BLaER1 treated with 17β-estradiol and CSF1 and Interleukin-3, amounts not matched to agents 10 nM and 100 nM (cell line): Measurements from ENCODE around the gene SLC6A13.
A peak's percentile ranks its signal among the peaks of the same experiment; 100 is the strongest.
"Not testable (repeated sequence)": the region's sequence is repeated elsewhere in the genome, so short reads cannot be mapped to it uniquely, and the experiment has no call there.

ENCODE experiments used
- H3K27ac ChIP-seq, 11 experiments: shearing (Covaris generic); formaldehyde crosslinking; 2 replicates each; pipeline ENCODE4 v1.8.1; 2022
- H3K27me3 ChIP-seq, 11 experiments: shearing (Covaris generic); formaldehyde crosslinking; 2 replicates each; pipeline ENCODE4 v1.8.1; 2022
- H3K36me3 ChIP-seq, 11 experiments: shearing (Covaris generic); formaldehyde crosslinking; 2 replicates each; pipeline ENCODE4 v1.8.1; 2022
- H3K4me1 ChIP-seq, 10 experiments: shearing (Covaris generic); formaldehyde crosslinking; 2 replicates each; pipeline ENCODE4 v1.8.1; 2022
- H3K4me2 ChIP-seq, 11 experiments: shearing (Covaris generic); formaldehyde crosslinking; 2 replicates each; pipeline ENCODE4 v1.8.1; 2022
- H3K4me3 ChIP-seq, 10 experiments: shearing (Covaris generic); formaldehyde crosslinking; 2 replicates each; pipeline ENCODE4 v1.8.1; 2022
- H3K9ac ChIP-seq, 11 experiments: shearing (Covaris generic); formaldehyde crosslinking; 2 replicates each; pipeline ENCODE4 v1.8.1; 2022
- H3K9me3 ChIP-seq, 11 experiments: shearing (Covaris generic); formaldehyde crosslinking; replicated peaks in 1 of 11; 2 replicates each; pipeline ENCODE4 v1.8.1; 2022
- H4K20me1 ChIP-seq, 11 experiments: shearing (Covaris generic); formaldehyde crosslinking; 2 replicates each; pipeline ENCODE4 v1.8.1; 2022
- Cebpa-rat ChIP-seq, 11 experiments: shearing (Covaris generic); IDR thresholded peaks; 2 replicates each; pipeline ENCODE4 v1.8.1; 2022

Gene SLC6A13

DNA sequence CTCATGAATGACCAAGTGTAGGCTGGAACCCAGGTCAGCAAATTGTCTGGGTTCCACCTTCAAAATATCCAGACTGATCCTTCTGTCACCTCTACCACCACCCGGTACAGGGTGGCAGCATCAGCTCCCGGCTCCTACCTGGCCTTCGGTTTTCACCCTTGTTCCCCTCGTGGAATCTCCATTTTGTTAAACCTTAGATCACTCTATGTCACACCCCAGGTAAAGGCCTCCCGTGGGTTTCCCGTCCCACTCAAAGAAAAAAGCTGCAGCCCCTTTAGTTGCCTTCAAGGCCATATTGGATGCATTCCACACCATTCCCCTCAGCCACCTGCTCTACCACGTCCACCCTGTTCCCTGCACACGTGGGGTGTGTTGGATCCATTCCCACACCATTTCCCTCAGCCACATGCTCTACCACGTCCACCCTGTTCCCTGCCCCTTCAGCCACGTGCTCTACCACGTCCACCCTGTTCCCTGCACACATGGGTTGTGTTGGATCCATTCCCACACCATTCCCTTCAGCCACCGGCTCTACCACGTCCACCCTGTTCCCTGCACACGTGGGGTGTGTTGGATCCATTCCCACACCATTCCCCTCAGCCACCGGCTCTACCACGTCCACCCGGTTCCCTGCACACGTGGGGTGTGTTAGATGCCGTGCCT, 23.8 kb downstream of the SLC6A13 start:
- no peak overlapping the region for H3K4me3 ChIP-seq
- peaks cover 30 to 46% (median 42%) of the 10 kb centered on the region in 11 experiments for H3K9me3 ChIP-seq
- H3K4me1 ChIP-seq, result peaks cover under 1 to 4% (median 3%) of the 10 kb centered on the region in 10 experiments; a peak in 19 of 20 replicates
- H3K27ac ChIP-seq, result no peak overlapping the region
- no peaks in the 10 kb centered on the region for H4K20me1 ChIP-seq
- no peaks in the 10 kb centered on the region for H3K36me3 ChIP-seq
- no peak for TF ChIP-seq Cebpa-rat (IDR thresholded peaks at IDR 0.05)
- H3K4me2 ChIP-seq, result no peak overlapping the region
- H3K9ac ChIP-seq, result no peak overlapping the region
- no peaks in the 10 kb centered on the region for H3K27me3 ChIP-seq

GRCh38 chr12:238116-238515, 24.5 kb downstream of the SLC6A13 start:
- no peak overlapping the region for H3K4me3 ChIP-seq
- no peaks in the 10 kb centered on the region for H3K27me3 ChIP-seq
- no peaks in the 10 kb centered on the region for H3K36me3 ChIP-seq
- no peak overlapping the region for H3K4me2 ChIP-seq
- H3K27ac ChIP-seq, result no peak overlapping the region
- H3K9me3 ChIP-seq, result peaks cover 30 to 46% (median 42%) of the 10 kb centered on the region in 11 experiments
- H4K20me1 ChIP-seq, result no peaks in the 10 kb centered on the region
- peaks cover 8 to 11% (median 11%) of the 10 kb centered on the region in 10 experiments for H3K4me1 ChIP-seq
- H3K9ac ChIP-seq, result no peak overlapping the region
- TF ChIP-seq Cebpa-rat (IDR thresholded peaks at IDR 0.05), result no peak

DNA sequence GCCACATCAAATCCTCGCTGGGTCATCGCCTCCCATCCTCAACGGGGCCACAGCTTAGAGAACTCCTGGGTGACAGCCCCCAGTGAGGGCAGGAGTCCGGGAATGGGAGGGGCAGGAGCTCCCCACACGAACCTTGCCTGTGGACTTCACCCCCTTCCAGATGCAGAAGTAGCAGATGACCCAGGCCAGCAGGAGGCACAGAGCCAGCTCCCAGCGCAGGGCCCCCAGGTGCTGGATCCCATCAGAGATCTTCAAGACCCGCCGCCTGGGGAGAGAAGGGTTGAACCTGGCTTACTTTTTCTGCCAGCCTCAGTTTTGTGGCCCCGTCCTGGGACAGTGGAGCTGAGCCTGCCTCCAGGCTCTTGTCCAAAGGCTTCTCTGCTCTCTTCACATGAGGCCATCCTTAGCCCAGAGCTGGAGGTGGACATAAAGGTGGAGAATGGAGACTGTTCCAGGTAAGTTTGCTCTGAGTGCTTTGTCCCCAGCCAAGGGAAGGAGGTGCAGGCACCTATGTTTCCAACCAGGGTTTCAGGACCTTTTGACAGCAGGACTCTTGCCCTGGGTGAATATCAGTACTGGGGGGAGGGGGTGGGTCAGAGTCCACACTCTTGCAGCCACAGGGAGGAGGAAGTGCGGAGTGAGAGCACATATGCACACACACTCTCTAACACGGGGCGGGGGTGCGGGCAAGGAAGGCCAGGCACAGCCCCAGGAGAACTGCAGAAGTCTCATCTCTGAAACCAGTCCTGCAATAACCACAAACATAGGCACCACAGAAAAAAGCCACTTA, 25.4 kb downstream of the SLC6A13 start:
- no peak overlapping the region for H3K9ac ChIP-seq
- H4K20me1 ChIP-seq, result no peaks in the 10 kb centered on the region
- H3K4me2 ChIP-seq, result no peak overlapping the region

GRCh38 chr12:236445-236844, 26.2 kb downstream of the SLC6A13 start:
- Histone ChIP-seq H3K36me3 (no peaks in the 10 kb centered on the region), H3K9ac (no peak overlapping the region), H3K4me2 (no peak overlapping the region), H3K27ac (no peak overlapping the region), H3K4me3 (no peak overlapping the region), H4K20me1 (no peaks in the 10 kb centered on the region), H3K4me1 (peaks cover 11 to 20% (median 15%) of the 10 kb centered on the region in 10 experiments), H3K27me3 (no peaks in the 10 kb centered on the region), H3K9me3 (peaks cover 30 to 46% (median 42%) of the 10 kb centered on the region in 11 experiments)
- TF ChIP-seq Cebpa-rat (IDR thresholded peaks at IDR 0.05), result no peak

More for the DNA sequence above, 25.4 kb downstream of the SLC6A13 start:
- Histone ChIP-seq H3K27me3 (no peaks in the 10 kb centered on the region), H3K9me3 (peaks cover 30 to 46% (median 42%) of the 10 kb centered on the region in 11 experiments), H3K36me3 (no peaks in the 10 kb centered on the region), H3K27ac (no peak overlapping the region), H3K4me3 (no peak overlapping the region), H3K4me1 (peaks cover 11 to 20% (median 15%) of the 10 kb centered on the region in 10 experiments)
- no peak for TF ChIP-seq Cebpa-rat (IDR thresholded peaks at IDR 0.05)

DNA sequence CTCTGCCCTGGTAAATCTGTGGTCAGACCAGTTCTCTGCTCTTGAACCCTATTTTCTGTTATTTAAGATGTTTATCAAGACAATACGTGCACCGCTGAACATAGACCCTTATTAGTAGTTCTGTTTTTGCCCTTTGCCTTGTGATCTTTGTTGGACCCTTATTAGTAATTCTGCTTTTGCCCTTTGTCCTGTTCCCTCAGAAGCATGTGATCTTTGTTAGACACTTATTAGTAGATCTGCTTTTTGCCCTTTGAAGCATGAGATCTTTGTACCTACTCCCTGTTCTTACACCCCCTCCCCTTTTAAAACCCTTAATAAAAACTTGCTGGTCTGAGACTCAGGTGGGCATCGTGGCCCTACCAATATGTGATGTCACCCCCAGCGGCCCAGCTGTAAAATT, 26.7 kb downstream of the SLC6A13 start:
- not testable (repeated sequence) for H3K9ac ChIP-seq, H3K27me3 ChIP-seq, H4K20me1 ChIP-seq, H3K36me3 ChIP-seq, H3K4me3 ChIP-seq, H3K4me2 ChIP-seq, H3K27ac ChIP-seq
- peaks cover 11 to 20% (median 15%) of the 10 kb centered on the region in 10 experiments for H3K4me1 ChIP-seq
- H3K9me3 ChIP-seq, result peaks cover 30 to 46% (median 42%) of the 10 kb centered on the region in 11 experiments

GRCh38 chr12:234891-235415, 27.7 kb downstream of the SLC6A13 start:
- no peaks in the 10 kb centered on the region for H3K27me3 ChIP-seq
- peaks cover 30 to 46% (median 42%) of the 10 kb centered on the region in 11 experiments for H3K9me3 ChIP-seq
- TF ChIP-seq Cebpa-rat (IDR thresholded peaks at IDR 0.05), result no peak
- no peak overlapping the region for H3K9ac ChIP-seq
- H4K20me1 ChIP-seq, result no peaks in the 10 kb centered on the region
- H3K4me3 ChIP-seq, result no peak overlapping the region
- H3K4me2 ChIP-seq, result no peak overlapping the region
- H3K27ac ChIP-seq, result no peak overlapping the region
- peaks cover 11 to 20% (median 15%) of the 10 kb centered on the region in 10 experiments for H3K4me1 ChIP-seq
- H3K36me3 ChIP-seq, result no peaks in the 10 kb centered on the region

DNA sequence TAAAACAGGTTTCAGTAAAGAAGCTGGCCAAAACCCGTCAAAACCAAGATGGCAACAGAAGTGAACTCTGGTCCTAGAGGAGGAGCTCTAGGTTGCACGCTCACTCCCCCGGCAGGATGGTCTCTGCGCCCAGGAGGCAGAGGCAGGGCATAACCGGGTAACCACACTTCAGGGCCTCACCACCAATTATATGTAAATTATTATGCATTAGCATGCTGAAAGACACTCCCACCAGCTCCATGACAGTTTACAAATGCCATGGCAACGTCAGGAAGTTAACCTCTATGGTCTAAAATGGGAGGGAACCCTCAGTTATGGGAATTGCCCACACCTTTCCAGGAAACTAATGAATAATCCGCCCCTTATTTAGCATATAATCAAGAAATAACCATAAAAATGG, 28.6 kb downstream of the SLC6A13 start:
- H3K27ac ChIP-seq, result peak overlapping the region in 1 of 11 experiments; percentile 53; a peak in 1 of 22 replicates
- H3K9me3 ChIP-seq, result peaks cover 30 to 46% (median 42%) of the 10 kb centered on the region in 11 experiments
- TF ChIP-seq Cebpa-rat (IDR thresholded peaks at IDR 0.05), result no peak
- no peaks in the 10 kb centered on the region for H3K27me3 ChIP-seq
- H3K4me2 ChIP-seq, result peak overlapping the region; percentile 45 to 80 (median 58); a peak in 21 of 22 replicates
- no peaks in the 10 kb centered on the region for H3K36me3 ChIP-seq
- peaks cover 11 to 20% (median 15%) of the 10 kb centered on the region in 10 experiments for H3K4me1 ChIP-seq
- no peak overlapping the region for H3K9ac ChIP-seq
- H4K20me1 ChIP-seq, result no peaks in the 10 kb centered on the region
- no peak overlapping the region for H3K4me3 ChIP-seq

DNA sequence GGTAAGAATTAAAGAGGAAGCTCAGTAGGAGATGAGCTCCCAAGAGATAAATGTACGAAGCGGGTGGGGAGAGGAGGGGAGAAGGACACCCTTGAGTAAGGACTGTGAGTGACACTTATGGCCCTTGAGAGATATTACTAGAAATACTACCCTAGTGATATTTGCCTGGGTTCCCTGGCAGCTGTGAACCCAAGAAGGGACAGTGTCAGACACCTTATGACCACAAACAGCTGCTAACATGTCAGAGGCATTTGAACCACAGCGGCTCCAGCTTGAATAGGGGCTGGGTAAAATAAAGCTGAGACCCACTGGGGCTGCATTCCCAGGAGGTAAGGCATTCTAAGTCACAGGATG, 29.0 kb downstream of the SLC6A13 start:
- Histone ChIP-seq H3K36me3 (no peaks in the 10 kb centered on the region), H3K9ac (peak overlapping the region in 5 of 11 experiments; percentile 10 to 52 (median 37); a peak in 5 of 22 replicates), H3K4me3 (no peak overlapping the region), H3K9me3 (peaks cover 30 to 46% (median 42%) of the 10 kb centered on the region in 11 experiments), H3K4me1 (peaks cover 11 to 20% (median 15%) of the 10 kb centered on the region in 10 experiments), H3K4me2 (peak overlapping the region; percentile 45 to 80 (median 58)), H3K27me3 (no peaks in the 10 kb centered on the region), H3K27ac (peak overlapping the region in 3 of 11 experiments; percentile 40 to 53 (median 44); a peak in 4 of 22 replicates), H4K20me1 (no peaks in the 10 kb centered on the region)
- TF ChIP-seq Cebpa-rat (IDR thresholded peaks at IDR 0.05), result no peak
